GM12865 (cell line): ENCODE data around the gene DAPK2.
A peak's percentile ranks its signal among the peaks of the same experiment; 100 is the strongest.

ENCODE experiments used
- DNase-seq: peaks from one replicate; pipeline ENCODE4 v3.0.0; 2010; ENCODE audit warnings: low read depth
- H3K4me3 ChIP-seq: 2 replicates; pipeline ENCODE4 v1.5.1; 2011; ENCODE audit warnings: mild to moderate bottlenecking, low read depth, low read length, control low read depth
- TF ChIP-seq, protein P1 (sequence below): IDR thresholded peaks from 2 replicates; pipeline ENCODE4 v1.5.1; 2011; ENCODE audit warnings: low read length, control low read depth, low read depth, inconsistent platforms; ENCODE audit not compliant: insufficient read depth; ENCODE audit errors: missing control alignments

Gene DAPK2

DNA sequence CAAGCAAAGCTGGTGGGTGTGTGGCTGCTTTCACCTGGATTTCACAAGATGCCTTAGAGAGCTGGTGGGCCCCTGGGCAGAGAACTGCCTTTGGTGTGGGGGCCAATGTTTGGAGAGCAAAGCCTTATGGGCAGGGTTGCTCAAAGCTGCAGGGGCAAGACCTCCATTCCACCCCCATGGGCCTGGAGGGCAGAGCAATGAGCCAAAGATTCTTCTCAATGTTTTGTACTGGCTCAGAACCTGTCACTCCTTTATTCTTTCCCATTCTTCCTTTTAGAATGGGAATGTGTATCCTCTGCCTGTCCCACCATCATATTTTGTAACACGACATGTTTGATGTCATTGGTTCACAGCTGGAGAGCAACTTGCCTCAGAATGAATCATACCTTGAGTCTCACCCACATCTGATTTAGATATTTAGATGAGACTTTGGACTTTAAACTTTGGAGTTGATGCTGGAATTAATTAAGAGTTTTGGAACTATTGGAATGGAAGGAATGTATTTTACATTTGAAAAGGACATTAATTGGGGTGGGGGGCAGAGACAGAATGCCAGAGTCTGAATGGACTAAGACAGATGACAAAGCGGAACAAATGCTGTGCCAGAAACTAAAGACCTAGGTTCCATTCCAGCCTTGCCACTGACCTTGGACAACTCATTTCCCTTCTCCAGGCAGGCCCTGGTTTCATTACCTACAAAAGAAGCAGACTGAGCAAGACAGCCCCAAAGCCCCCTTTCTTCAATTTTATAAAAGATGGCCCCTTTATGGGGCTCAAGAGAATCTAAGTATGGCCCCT is 72.9 kb downstream of the DAPK2 start:
- no peak overlapping the region for H3K4me3 ChIP-seq
- DNase-seq, result no peak
- TF ChIP-seq, protein P1, sequence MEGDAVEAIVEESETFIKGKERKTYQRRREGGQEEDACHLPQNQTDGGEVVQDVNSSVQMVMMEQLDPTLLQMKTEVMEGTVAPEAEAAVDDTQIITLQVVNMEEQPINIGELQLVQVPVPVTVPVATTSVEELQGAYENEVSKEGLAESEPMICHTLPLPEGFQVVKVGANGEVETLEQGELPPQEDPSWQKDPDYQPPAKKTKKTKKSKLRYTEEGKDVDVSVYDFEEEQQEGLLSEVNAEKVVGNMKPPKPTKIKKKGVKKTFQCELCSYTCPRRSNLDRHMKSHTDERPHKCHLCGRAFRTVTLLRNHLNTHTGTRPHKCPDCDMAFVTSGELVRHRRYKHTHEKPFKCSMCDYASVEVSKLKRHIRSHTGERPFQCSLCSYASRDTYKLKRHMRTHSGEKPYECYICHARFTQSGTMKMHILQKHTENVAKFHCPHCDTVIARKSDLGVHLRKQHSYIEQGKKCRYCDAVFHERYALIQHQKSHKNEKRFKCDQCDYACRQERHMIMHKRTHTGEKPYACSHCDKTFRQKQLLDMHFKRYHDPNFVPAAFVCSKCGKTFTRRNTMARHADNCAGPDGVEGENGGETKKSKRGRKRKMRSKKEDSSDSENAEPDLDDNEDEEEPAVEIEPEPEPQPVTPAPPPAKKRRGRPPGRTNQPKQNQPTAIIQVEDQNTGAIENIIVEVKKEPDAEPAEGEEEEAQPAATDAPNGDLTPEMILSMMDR, result no peak

DNA sequence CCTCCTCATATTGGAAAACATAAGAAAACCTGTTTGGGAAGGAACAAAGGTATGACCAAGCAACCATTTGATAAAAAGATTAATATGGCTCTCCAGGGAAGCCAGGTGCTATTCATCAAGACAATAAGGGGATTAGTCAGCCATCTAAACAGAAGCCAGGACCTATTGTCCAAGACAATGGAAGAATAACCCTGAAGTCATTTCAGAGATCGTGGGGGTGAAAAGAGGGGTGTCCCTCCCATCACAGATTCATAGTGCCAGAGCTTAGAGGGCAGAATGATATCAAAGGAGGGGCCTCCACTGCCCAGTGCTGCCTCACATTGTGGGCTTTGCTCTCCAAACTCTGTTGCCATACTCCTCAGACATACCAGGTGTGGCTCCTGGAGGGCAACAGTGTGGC is 73.5 kb downstream of the DAPK2 start:
- DNase-seq, result no peak
- H3K4me3 ChIP-seq, result no peak overlapping the region
- TF ChIP-seq, protein P1, result no peak

DNA sequence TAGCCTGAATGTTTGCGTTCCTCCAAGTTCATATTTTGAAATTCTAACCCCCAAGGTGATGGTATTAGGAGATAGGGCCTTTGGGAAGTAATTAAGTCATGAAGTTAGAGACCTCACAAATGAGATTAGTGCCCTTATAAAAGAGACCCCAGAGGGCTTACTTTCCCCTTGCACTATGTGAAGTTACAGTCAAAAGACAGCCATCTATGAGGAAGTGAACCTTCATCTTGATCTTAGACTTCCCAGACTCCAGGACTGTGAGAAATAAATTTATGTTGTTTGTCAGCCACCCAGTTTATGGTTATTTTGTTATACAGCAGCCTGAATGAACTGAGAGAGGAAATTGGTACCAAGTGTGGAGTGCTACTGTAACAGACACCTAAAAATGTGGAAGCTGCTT is 74.4 kb downstream of the DAPK2 start:
- TF ChIP-seq, protein P1, result no peak
- H3K4me3 ChIP-seq, result peak overlapping the region; percentile 46

DNA sequence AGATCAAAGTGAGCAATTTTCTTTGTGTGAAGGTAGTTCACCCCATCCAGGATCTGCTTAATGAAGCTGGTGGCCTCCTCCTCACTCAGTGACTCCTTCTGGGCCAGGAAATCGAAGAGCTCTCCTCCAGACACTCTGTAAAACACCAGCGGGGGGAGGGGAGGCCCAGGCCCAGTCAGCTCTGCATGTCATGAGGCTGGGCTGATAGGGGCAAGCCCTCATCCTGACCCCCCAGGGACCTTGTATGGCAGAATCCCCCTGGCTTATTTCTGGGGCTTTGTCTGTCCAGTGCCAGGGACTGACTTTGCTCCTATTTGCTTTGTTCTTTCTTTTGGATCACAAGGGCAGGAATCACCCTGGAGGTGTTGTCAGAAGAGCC is 74.9 kb downstream of the DAPK2 start:
- peak; percentile 83 for DNase-seq
- H3K4me3 ChIP-seq, result peak overlapping the region; percentile 46
- TF ChIP-seq, protein P1, result no peak

More for the DNA sequence above, 74.4 kb downstream of the DAPK2 start:
- DNase-seq, result peak; percentile 26

DNA sequence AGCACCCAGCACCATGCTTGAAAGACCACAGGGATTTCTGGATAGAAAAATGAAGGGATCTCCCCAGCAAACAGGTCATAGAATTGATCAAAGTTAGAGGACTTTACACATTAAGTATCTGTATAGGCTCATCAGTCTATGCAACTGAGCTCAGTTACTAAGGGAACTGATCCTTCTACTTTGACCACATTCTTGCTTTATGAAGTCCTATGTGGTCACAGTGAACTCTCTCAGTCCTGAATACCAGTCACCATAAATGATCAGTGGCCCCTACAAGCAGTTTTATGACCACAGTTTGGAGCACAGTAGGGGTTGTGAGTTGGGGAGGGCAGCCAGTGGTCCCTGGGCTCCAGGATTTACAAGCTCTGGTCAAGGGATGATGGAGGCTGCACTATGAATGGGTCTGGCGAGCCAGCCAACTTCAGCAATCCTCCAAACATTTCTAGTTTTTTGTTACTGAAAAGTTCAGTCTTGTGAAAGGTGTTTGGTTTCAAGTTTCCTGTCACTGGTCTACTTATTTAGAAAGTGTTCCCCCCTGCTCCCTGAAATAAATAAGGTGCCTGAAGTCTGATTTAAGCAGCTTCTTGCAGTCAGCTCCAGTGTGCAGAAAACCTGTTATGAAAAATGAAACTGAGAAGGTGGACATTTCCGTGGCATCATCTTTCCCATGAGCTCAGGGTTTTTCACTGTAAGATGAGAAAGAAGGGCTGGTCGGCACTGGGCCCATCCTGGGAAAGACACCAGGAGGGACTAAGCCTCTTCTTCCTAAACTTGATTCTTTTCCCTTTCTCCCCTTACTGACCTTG is 75.5 kb downstream of the DAPK2 start:
- peak; percentile 94 for DNase-seq
- H3K4me3 ChIP-seq, result peak overlapping the region; percentile 46
- TF ChIP-seq, protein P1, result no peak

DNA sequence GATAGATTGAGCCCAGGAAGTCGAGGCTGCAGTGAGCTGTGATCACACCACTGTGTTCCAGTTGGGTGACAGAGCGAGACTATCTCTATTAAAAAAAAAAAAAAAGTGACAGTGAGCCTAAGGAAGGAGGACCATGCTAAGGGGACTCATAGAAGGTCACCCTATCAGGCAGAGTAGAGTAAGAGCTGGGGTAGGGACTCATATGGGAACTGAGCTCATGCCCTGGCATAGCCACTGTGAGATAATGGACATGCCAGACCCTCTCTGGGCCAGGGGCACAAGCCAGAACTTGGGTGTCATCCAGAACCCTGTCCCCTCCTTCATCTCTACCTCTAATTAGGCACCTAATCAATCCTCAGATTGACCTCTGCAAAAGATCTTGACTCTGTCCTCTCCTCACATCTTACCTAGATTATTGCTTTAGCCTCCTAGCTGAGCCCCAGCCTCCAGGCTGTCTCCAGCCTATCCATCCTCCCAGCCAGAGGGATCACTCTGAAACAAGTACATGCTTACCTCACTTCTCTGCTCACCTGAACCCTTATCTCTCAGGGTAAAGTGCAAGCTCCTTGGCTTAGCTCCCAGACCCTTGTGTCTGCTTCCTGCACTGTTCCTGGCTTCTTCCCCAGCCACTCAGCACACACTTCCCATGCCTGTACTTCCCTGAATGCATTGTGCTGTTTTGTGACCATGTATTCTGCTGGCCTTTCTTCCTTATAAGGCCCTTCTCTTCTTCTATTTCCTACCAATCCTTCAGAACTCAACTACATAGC is 76.4 kb downstream of the DAPK2 start:
- no peak overlapping the region; the same call in none of the 2 replicates for H3K4me3 ChIP-seq
- TF ChIP-seq, protein P1, result no peak
- DNase-seq, result peak; percentile 20
